NAMALWA (cell line): ENCODE data around the gene ZNF816.
"Not testable (repeated sequence)": the region's sequence is repeated elsewhere in the genome, so short reads cannot be mapped to it uniquely, and the experiment has no call there.

Experiments
- DNase-seq: peaks from one replicate; pipeline ENCODE4 v3.0.0-alpha.2; 2015; ENCODE audit warnings: low spot score

The ZNF816 gene

DNA sequence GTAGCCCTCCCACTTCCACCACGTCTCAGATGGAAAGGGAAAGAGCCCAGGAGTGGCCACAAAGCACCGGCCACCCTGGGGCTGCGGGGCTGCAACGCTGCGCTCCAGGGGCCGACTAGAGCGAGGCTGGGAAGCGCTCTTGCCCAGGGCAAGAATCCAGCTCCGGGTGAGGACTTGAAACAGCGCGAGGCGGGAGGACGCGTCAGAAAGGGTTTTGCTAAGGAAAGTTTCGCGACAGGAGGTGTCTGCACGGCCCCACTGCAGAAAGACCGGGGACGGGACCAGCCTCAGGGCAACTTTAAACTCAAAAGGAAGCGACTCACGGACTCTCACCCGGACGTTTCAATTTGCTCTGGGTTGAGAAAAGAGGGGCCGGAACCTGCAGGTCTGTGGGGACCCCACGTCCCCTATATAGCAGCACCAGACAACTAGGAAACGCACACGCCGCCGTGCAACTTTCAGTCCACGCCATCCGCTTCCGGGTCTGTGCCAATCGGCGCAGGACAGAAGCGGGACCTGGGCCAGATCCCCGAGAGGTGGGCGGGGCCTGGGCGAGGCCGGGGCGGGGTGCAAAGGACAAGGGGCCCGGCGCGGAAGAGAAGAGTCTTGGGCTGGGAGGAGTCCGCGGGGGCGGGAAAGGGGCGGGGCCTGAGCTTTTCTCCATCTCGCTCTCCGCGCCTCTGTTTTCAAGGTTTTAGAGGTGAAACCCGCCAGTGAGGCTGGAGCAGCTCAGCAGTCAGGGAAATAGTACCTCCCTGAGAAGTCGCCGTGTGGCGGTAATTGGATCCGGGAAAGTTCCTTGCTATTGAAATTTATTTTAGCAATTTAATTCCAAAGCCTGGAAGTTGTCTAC lies at the start of gene ZNF816:
TSS of gene ZNF816 (minus strand) at position 488 of the 853 bp plus-strand sequence. CDS start 6,792 bp downstream, outside the sequence.
- DNase-seq = peak; percentile 97

DNA sequence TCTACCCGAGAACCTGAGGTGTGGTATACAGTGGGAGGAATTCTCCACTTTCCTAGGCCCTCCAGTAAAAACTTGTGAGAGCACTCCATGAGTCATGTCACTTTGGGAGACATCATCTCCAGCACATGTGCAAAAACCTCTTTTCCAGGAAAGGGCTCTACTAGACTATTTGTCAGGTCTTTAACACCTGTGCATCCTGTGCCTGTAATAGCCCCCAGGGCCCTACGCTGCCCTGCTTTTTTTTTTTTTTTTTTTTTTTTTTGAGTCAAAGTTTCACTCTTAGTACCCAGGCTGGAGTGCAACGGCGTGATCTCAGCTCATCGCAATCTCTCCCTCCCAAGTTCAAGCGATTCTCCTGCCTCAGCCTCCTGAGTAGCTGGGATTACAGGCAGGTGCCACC lies 49.3 kb upstream of the ZNF816 start:
- no peak for DNase-seq

DNA sequence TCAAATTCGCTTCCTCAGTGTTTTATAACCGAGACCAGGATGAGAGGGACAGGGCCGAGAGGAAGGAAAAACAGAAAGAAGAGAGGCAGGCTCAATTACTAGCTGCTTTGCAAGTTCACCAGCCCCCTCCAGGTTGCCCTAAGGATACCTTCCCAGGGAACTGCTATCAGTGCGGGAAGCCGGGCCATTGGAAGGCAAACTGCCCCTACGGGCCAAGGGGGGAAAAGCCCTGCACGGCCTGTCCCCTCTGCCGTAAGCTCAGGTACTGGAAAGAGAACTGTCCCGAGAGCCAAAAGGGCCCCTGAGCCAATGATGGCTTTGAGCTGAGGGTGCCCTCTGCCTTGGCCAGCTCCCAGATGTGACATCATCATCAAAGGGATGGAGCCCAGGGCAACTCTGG lies 47.8 kb upstream of the ZNF816 start:
- DNase-seq = no peak

- DNase-seq = no peak
Observed at GRCh38 chr19:53008061-53008778, 45.5 kb upstream of the ZNF816 start.

DNA sequence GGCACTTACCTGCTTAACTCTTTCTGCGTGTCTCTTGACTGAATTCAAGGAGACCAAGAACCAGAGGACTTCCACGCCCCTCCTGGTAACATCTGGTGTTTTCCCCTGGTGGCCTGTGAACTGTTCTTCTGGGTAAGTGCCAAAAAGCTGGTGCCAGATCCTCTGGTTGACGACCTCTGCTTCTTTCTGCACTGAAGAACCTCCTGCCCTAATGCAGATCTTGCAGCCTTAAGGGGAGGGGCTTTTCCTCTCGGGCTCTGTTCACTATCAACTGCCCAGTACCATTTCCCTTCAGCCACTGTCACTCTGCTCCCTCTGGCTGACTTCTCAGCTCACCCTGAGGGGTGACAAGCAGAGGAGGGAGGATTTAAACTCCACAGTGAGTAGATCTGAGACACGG lies 44.9 kb upstream of the ZNF816 start:
- peak; percentile 31 for DNase-seq

GRCh38 chr19:53007200-53007599 lies 44.5 kb upstream of the ZNF816 start:
- no peak for DNase-seq

DNA sequence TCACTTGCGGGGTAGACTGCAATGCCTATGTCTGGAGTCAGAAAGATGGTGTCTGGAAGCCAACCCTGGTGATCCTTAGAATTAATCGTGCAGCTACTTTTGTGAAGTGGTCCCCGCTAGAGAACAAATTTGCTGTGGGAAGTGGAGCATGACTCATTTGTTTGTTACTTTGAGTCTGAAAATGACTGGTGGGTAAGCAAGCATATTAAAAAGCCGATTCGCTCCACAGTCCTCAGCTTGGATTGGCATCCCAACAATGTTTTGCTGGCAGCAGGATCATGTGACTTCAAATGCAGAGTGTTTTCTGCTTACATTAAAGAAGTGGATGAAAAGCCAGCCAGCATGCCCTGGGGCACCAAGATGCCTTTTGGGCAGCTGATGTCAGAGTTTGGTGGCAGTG lies 41.6 kb upstream of the ZNF816 start:
- DNase-seq = no peak

DNA sequence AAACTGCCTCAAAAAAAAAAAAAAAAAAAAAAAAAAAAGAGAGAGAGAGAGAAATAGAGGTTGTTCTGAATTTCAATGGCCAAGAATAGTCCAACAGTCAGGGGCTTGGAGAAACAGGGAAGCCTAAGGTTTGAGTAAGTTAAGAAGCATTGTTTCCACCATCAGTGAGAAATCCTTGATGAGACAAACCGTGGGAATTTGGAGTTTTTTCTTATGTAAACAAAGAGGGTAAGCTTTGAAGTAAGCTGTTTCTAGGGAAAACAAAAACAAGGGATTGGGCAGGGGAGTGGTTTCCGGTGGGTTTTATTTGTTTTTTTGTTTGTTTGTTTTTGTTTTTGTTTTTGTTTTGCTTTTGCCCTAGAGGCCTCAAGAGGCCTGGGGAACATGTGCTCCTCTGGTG lies 39.8 kb upstream of the ZNF816 start:
- DNase-seq = no peak

GRCh38 chr19:52997975-52998374 lies 35.3 kb upstream of the ZNF816 start:
- DNase-seq = no peak

GRCh38 chr19:52995711-52996110 lies 33.0 kb upstream of the ZNF816 start:
- no peak for DNase-seq

GRCh38 chr19:52993342-52994178 lies 30.9 kb upstream of the ZNF816 start:
- no peak for DNase-seq

DNA sequence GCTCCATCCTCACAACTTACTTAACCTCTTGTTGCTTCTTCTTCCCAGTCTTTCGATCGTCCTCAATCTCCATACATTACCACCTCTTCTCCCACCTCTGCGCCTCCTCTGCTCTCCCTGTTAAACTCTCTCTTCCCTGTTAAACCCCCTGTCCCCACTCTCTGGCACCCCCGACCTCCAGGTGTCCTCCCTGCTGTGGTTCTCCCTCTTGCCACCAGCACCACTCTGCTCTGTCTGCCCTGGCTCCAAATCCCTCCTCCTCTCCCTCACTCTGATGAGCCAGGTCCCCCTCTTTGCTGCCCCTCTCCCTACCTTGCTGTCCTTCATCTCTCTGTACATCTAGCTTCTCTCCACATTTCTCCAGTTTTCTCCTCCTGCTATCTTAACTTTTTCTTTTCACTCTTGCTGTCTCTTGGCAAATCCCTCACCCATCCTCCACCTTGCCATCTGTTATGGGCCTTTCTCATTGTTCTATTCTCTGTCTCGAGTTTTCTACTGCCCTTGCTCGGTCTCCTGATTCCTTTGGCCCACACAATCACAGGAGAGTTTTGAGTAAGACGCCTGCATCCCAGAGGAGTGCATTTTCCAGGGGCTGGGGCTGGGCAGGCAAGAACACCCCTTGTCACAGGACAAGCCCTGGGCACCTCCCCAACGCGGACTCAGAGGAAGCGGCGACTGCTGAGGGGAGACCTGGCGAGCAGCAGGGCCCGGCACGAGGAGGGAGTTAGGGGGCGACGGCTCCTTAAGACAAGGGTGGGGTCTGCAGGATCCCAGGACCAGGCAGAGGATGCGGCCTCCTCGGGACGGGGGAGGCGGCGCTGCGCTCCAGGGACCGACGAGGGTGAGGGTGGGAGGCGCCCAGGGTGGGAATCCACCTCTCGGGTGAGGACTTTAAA lies 29.7 kb upstream of the ZNF816 start:
- no peak for DNase-seq

- no peak for DNase-seq
Observed at GRCh38 chr19:52991484-52991883, 28.8 kb upstream of the ZNF816 start.

- no peak for DNase-seq
Observed at GRCh38 chr19:52990759-52991418, 28.2 kb upstream of the ZNF816 start.

GRCh38 chr19:52988506-52988905 lies 25.8 kb upstream of the ZNF816 start:
- no peak for DNase-seq

DNA sequence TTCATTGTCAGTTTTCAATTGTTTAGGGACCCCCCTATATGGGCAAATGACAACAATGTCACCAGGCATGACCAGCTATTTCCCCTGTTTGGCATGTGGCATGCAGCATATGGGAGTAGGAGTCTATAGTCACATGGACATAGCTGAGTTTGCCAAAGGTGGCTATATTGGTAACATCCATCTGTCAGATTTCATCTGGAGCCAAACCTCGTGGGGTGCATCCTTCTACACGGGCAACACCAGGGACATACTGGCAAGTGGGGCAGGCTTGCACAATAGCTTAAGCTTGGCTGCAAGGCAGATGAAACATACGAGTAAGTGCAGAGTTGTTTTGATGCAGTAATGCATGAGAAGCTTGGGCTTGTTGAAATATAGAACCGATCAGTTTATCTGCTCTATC lies 24.5 kb upstream of the ZNF816 start:
- no peak for DNase-seq

GRCh38 chr19:52983167-52983566 lies 20.5 kb upstream of the ZNF816 start:
- not testable (repeated sequence) for DNase-seq

- no peak for DNase-seq
Observed at GRCh38 chr19:52981329-52981728, 18.6 kb upstream of the ZNF816 start.

- no peak for DNase-seq
Observed at GRCh38 chr19:52967772-52968171, 5.1 kb upstream of the ZNF816 start.

DNA sequence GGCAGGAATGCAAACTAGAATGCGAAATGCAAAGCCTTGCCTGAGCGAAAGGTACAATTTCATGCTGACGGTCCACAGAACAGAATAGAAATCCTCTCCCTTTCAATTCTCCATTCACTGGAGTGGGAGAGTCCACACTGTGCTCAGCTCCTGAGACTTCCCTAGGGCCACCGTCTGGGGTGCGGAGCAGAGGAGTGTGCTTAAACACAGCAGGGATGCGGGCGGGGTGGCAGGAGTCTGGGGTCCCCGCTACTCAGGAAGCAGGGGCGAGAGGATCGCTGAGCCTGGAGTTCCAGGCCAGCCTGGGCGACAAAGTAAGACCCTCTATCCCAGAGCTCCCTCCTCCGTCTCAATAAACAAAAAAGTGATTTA lies 552 bp upstream of the ZNF816 start:
- no peak for DNase-seq

GRCh38 chr19:52961981-52962380 lies 700 bp downstream of the ZNF816 start:
- DNase-seq = no peak
